Endothelial cell (in vitro differentiated cells): ENCODE results near the gene GIMAP8. TPM values are rescaled to one million over a fixed set of nuclear protein-coding genes. Genes with fewer than 3 reads are reported as not detected.

Experiments
- DNase-seq: peaks from one replicate; pipeline ENCODE4 v3.0.0; 2021; ENCODE audit warnings: low spot score
- H3K27ac Mint-ChIP-seq: one replicate; pipeline ENCODE4 v1.8.0; 2021; ENCODE audit warnings: mixed read lengths, inconsistent platforms; ENCODE audit not compliant: unreplicated experiment
- H3K27me3 Mint-ChIP-seq: one replicate; pipeline ENCODE4 v1.8.0; 2021; ENCODE audit warnings: mild to moderate bottlenecking, moderate library complexity, mixed read lengths, inconsistent platforms; ENCODE audit not compliant: unreplicated experiment
- H3K36me3 Mint-ChIP-seq: one replicate; pipeline ENCODE4 v1.8.0; 2021; ENCODE audit warnings: mild to moderate bottlenecking, low read depth, mixed read lengths, inconsistent platforms; ENCODE audit not compliant: unreplicated experiment
- H3K4me1 Mint-ChIP-seq: one replicate; pipeline ENCODE4 v1.8.0; 2021; ENCODE audit warnings: mild to moderate bottlenecking, mixed read lengths, inconsistent platforms; ENCODE audit not compliant: unreplicated experiment
- H3K4me3 Mint-ChIP-seq: one replicate; pipeline ENCODE4 v1.8.0; 2021; ENCODE audit warnings: mild to moderate bottlenecking, mixed read lengths, inconsistent platforms; ENCODE audit not compliant: unreplicated experiment
- H3K9me3 Mint-ChIP-seq: one replicate; pipeline ENCODE4 v1.8.0; 2021; ENCODE audit warnings: mixed read lengths, inconsistent platforms; ENCODE audit not compliant: unreplicated experiment
- total RNA-seq: library from RNA; stranded (reverse); fragmentation: NEBNext Ultra II Directional; extraction: Animal tissue kit (Norgen Biotek cat#: 25700); gene quantifications from one replicate; pipeline ENCODE4 v1.2.1, GENCODE V29; 2021; ENCODE audit not compliant: unreplicated experiment
- TF ChIP-seq, protein P1 (sequence below): fragments of 200-600 bp; sonication (generic); IDR thresholded peaks from one replicate; pipeline ENCODE4 v1.5.0; 2021; ENCODE audit warnings: antibody characterized with exemption; ENCODE audit not compliant: unreplicated experiment

Gene GIMAP8
- total RNA-seq, 1 donor from 2014 or later: 143 TPM

DNA sequence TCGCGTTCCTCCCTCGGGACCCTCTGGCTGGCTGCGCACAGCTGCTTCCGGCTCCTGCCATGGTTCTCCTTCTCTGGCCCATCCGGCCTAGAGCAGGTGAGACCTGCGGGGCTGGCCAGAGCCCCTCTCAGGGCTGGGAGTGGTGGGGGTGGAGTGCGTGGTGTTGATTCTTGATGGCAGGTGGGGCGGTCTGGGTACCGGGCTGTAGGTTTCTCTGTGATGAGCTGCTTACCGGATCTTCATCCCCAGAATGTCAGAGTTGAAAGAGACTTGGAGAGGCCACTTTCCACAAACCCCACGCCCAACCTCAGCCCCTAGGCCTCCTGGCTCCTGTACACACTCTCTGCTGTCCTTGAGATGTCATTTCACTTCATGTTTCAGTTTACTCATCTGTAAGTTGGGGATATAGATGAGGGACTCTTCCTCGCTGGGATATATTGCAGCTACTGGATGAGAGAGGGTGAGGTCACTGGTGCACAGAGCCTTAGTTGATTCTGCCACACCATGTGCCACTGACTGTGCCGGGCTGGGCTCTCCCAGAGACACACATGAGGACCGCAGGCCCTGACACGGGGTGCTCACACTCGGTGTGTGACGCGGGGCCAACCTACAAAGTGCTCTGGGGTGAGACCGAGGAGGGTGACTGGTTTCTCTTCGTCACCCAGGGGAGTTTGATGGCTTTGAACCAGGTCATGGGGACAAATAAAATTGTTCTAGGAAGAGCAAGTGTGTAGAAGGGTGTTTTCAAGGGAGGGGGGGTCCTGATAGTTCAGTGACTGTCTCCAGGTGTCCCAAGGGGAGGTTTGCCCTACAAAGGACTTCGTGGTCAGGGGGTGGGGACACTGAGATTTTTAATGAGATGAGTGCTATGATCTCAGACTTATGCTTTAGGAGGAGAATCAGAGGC, 41.8 kb upstream of the GIMAP8 start:
- Mint-ChIP-seq H3K27ac (peak overlapping the region; percentile 24), H3K9me3 (no peaks in the 10 kb centered on the region), H3K4me1 (peaks cover 37% of the 10 kb centered on the region), H3K27me3 (peaks cover 21% of the 10 kb centered on the region), H3K4me3 (peak overlapping the region; percentile 60), H3K36me3 (peaks cover 30% of the 10 kb centered on the region)
- TF ChIP-seq, protein P1, sequence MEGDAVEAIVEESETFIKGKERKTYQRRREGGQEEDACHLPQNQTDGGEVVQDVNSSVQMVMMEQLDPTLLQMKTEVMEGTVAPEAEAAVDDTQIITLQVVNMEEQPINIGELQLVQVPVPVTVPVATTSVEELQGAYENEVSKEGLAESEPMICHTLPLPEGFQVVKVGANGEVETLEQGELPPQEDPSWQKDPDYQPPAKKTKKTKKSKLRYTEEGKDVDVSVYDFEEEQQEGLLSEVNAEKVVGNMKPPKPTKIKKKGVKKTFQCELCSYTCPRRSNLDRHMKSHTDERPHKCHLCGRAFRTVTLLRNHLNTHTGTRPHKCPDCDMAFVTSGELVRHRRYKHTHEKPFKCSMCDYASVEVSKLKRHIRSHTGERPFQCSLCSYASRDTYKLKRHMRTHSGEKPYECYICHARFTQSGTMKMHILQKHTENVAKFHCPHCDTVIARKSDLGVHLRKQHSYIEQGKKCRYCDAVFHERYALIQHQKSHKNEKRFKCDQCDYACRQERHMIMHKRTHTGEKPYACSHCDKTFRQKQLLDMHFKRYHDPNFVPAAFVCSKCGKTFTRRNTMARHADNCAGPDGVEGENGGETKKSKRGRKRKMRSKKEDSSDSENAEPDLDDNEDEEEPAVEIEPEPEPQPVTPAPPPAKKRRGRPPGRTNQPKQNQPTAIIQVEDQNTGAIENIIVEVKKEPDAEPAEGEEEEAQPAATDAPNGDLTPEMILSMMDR: no peak
- DNase-seq: no peak

- TF ChIP-seq, protein P1: no peak
- Mint-ChIP-seq H3K9me3 (no peaks in the 10 kb centered on the region), H3K36me3 (peaks cover 30% of the 10 kb centered on the region), H3K4me1 (peaks cover 30% of the 10 kb centered on the region), H3K27ac (no peak overlapping the region), H3K4me3 (peak overlapping the region; percentile 60), H3K27me3 (peaks cover 22% of the 10 kb centered on the region)
- DNase-seq: no peak
Measured at GRCh38 chr7:150409300-150410030, 41.0 kb upstream of the GIMAP8 start.

GRCh38 chr7:150410131-150410530, 40.3 kb upstream of the GIMAP8 start:
- Mint-ChIP-seq H3K9me3 (no peaks in the 10 kb centered on the region), H3K4me1 (peaks cover 27% of the 10 kb centered on the region), H3K27ac (no peak overlapping the region), H3K4me3 (no peak overlapping the region), H3K27me3 (peaks cover 26% of the 10 kb centered on the region), H3K36me3 (peaks cover 30% of the 10 kb centered on the region)
- TF ChIP-seq, protein P1: no peak
- no peak for DNase-seq

DNA sequence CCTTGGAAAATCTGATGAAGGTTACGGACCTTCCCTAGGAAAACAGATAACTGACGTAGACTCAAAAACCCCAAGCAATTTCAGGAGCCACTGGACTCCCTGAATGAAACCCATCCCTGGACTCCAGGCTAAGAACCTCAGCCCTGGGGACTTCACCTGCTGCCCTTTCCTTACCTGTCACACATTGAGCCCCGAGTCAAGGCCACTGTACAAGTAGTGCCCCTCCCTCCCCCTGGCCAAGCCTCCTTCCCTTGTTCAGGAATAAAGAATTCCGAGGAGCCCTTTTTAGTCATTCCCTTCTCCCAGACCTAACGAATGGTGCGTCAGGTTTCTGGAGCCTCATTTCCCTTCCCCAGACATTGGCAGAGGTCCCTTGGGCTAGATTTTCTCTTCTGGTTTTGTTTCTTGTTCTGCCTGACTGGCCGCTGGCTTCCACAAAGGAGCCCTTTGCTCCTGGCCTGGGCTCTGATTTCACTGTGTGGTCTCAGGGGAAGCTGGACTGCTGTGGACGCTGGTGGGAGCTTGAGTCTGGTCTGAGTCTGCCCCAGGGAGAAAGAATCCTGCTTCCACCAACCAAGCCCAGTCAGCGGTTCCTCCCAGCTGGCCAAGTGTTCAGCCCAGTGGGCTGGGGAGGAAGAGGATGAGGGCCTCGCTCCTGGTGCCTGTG, 39.6 kb upstream of the GIMAP8 start:
- no peak for DNase-seq
- Mint-ChIP-seq H3K4me3 (no peak overlapping the region), H3K27ac (no peak overlapping the region)

More for the DNA sequence above, 39.6 kb upstream of the GIMAP8 start:
- Mint-ChIP-seq H3K4me1 (peaks cover 24% of the 10 kb centered on the region), H3K9me3 (no peaks in the 10 kb centered on the region), H3K36me3 (peaks cover 30% of the 10 kb centered on the region), H3K27me3 (peaks cover 26% of the 10 kb centered on the region)
- TF ChIP-seq, protein P1: no peak
